Measurements from ENCODE around the gene RETREG2.
A peak's percentile ranks its signal among the peaks of the same experiment; 100 is the strongest.
"Not testable (repeated sequence)": the region's sequence is repeated elsewhere in the genome, so short reads cannot be mapped to it uniquely, and the experiment has no call there.

RETREG2 gene

DNA sequence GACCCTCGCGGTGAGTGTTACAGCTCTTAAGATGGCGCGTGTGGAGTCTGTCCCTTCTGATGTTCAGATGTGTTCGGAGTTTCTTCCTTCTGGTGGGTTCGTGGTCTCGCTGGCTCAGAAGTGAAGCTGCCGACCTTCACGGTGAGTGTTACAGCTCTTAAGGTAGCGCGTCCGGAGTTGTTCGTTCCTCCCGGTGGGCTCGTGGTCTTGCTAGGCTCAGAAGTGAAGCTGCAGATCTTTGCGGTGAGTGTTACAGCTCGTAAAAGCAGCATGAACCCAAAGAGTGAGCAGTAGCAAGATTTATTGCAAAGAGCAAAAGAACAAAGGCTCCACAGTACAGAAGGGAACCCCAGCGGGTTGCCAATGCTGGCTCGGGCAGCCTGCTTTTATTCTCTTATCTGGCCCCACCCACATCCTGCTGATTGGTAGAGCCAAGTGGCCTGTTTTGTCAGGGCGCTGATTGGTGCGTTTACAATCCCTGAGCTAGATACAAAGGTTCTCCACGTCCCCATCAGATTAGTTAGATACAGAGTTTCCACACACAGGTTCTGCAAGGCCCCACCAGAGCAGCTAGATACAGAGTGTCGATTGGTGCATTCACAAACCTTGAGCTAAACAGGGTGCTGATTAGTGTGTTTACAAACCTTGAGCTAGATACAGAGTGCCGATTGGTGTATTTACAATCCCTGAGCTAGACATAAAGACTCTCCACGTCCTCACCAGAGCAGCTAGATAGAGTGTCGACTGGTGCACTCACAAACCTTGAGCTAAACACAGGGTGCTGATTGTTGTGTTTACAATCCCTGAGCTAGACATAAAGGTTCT is 22.6 kb downstream of the RETREG2 start:
- not testable (repeated sequence) for H3K4me1 ChIP-seq (ENCODE audit: control insufficient read depth, insufficient read depth, low read length); H3K4me3 ChIP-seq (ENCODE audit: low read length); H3K36me3 ChIP-seq (ENCODE audit: control insufficient read depth, insufficient read depth, low read length, severe bottlenecking); H3K9me3 ChIP-seq (ENCODE audit: control insufficient read depth, low read length); H3K9ac ChIP-seq (ENCODE audit: low read length); DNase-seq (ENCODE audit: low read depth); H3K27me3 ChIP-seq (replicated peaks; ENCODE audit: control insufficient read depth, insufficient read depth, low read length)

DNA sequence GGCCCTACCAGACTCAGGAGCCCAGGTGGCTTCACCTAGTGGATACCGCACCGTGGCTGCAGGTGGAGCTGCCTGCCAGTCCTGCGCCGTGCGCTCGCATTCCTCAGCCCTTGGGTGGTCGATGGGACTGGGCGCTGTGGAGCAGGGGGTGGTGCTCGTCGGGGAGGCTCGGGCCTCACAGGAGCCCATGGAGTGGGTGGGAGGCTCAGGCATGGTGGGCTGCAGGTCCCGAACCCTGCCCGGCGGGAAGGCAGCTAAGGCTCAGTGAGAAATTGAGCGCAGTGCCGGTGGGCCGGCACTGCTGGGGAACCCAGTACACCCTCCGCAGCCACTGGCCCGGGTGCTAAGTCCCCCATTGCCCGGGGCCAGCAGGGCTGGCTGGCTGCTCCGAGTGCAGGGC is 23.3 kb downstream of the RETREG2 start:
- H3K9ac ChIP-seq (ENCODE audit: low read length); DNase-seq (ENCODE audit: low read depth); H3K9me3 ChIP-seq (ENCODE audit: control insufficient read depth, low read length); H3K27me3 ChIP-seq (replicated peaks; ENCODE audit: control insufficient read depth, insufficient read depth, low read length); H3K36me3 ChIP-seq (ENCODE audit: control insufficient read depth, insufficient read depth, low read length, severe bottlenecking); H3K4me3 ChIP-seq (ENCODE audit: low read length): not testable (repeated sequence)
- H3K4me1 ChIP-seq (ENCODE audit: control insufficient read depth, insufficient read depth, low read length) = peaks cover 11% of the 10 kb centered on the region

DNA sequence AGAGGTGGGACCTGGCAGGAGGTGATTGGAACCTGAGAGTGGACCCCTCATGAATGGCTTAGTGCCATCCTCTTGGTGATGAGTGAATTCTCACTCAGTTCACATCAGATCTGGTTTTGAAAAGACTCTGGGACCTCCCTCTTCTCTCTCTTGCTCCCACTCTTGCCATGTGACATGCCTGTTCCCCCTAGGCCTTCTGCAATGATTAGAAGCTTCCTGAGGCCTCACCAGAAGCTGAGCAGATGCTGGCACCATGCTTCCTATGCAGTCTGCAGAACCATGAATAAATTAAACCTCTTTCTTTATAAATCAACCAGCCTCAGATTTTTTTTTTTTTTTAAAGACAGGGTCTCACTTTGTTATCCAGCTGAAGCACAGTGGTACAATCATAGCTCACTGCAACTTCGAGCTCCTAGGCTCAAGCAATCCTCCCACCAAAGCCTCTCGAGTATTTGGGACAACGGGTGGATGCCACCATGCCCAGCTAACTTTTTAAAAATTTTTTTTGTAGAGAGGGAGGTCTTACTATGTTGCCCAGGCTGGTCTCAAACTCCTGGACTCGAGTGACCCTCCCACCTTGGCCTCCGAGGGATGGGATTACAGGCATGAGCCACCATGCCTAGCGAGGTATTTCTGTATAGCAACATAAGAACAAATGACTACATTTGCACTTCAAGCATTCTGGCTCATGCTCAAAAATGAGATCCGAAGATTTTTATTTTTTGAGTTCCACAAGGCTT is 26.5 kb downstream of the RETREG2 start:
- DNase-seq (ENCODE audit: low read depth) = no peak
- peaks cover 11% of the 10 kb centered on the region for H3K36me3 ChIP-seq (ENCODE audit: control insufficient read depth, insufficient read depth, low read length, severe bottlenecking)
- no peak overlapping the region for H3K9ac ChIP-seq (ENCODE audit: low read length)

DNA sequence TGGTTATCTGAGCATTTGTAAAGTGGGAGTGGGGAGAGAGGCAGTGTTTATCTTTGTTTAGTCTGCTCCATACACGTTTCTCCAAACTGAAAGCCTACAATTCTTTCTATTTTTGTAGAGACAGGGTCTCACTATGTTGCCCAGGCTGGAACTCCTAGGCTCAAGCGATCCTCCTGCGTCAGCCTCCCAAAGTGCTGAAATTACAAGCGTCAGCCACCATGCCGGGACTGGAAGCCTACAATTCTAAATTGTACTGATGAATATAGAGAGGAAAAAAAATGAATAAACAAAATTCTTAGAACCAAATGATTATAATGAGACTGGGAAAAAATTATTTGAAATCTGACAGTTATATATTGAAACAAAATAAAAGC is 27.1 kb downstream of the RETREG2 start:
- H3K4me1 ChIP-seq (ENCODE audit: control insufficient read depth, insufficient read depth, low read length) = peaks cover 17% of the 10 kb centered on the region
- no peak overlapping the region for H3K4me3 ChIP-seq (ENCODE audit: low read length)
- peaks cover 16% of the 10 kb centered on the region for H3K36me3 ChIP-seq (ENCODE audit: control insufficient read depth, insufficient read depth, low read length, severe bottlenecking)
- H3K9me3 ChIP-seq (ENCODE audit: control insufficient read depth, low read length) = no peaks in the 10 kb centered on the region
- DNase-seq (ENCODE audit: low read depth) = no peak
- H3K27me3 ChIP-seq (replicated peaks; ENCODE audit: control insufficient read depth, insufficient read depth, low read length) = no peaks in the 10 kb centered on the region
- H3K9ac ChIP-seq (ENCODE audit: low read length) = no peak overlapping the region

More for the DNA sequence above, 26.5 kb downstream of the RETREG2 start:
- H3K9me3 ChIP-seq (ENCODE audit: control insufficient read depth, low read length) = no peaks in the 10 kb centered on the region
- H3K4me1 ChIP-seq (ENCODE audit: control insufficient read depth, insufficient read depth, low read length) = peaks cover 20% of the 10 kb centered on the region
- H3K4me3 ChIP-seq (ENCODE audit: low read length) = no peak overlapping the region
- no peaks in the 10 kb centered on the region for H3K27me3 ChIP-seq (replicated peaks; ENCODE audit: control insufficient read depth, insufficient read depth, low read length)

DNA sequence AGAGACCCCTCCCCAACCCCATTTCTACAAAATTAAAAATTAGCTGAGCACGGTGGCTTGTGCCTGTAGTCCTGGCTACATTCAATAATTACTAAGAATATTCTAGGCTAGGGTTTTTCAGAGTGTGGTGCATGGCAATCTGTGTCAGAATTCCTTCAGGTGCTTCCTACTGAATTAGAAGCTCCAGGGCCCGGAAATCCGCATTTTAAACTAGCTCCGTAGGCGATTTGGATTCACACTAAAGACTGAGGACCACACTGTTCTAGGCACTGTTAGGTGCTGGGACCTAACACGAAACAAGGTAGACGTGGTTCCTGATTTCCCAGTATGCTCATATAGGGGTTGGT is 27.9 kb downstream of the RETREG2 start:
- DNase-seq (ENCODE audit: low read depth) = no peak
- H3K27me3 ChIP-seq (replicated peaks; ENCODE audit: control insufficient read depth, insufficient read depth, low read length) = no peaks in the 10 kb centered on the region
- no peaks in the 10 kb centered on the region for H3K9me3 ChIP-seq (ENCODE audit: control insufficient read depth, low read length)
- peak overlapping the region; percentile 93 for H3K9ac ChIP-seq (ENCODE audit: low read length)
- peak overlapping the region; percentile 88 for H3K4me3 ChIP-seq (ENCODE audit: low read length)
- H3K36me3 ChIP-seq (ENCODE audit: control insufficient read depth, insufficient read depth, low read length, severe bottlenecking) = peaks cover 24% of the 10 kb centered on the region
- peaks cover 17% of the 10 kb centered on the region for H3K4me1 ChIP-seq (ENCODE audit: control insufficient read depth, insufficient read depth, low read length)

DNA sequence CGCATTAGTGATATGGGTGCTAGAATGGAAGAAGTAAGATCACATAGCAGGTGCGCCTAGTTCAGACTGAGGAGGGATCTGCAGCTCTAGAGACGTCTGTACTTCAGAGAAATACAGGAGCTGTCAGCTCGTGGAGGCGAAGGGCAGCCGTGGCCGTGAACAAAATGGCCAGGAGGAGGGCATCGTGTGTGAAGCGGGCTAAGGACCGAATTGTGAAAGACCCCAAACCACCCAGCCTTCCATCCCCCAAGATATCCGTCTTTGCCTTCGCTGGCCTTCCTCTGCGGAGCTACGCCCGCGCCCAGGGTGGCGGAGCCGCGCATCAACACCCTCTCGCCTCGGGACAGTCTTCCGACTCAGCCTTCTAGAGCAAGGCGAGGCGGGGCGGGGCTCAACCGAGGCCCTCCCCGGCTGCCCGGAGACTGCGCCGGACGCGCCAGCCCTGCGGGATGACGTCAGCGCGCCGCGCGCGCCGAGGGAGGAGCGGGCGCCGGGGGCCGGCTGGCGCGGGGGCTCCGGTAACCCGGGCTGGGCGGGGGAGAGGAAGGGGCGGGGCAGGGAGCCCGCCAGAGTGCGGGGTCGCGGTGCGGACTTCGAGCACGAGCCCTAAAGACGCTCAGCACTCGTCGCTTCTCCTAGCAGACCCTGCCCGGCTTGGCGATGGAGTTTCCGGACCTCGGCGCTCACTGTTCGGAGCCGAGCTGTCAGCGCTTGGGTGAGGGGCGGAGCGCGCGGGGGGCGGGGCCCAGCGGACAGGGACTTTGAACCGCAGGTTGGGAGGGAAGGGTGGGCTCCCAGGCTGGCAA is 28.5 kb downstream of the RETREG2 start, which contains the start of gene ZFAND2B:
TSS of gene ZFAND2B (plus strand) at position 455 of the 806 bp plus-strand sequence. CDS start at position 661, 206 bp downstream.
- H3K4me3 ChIP-seq (ENCODE audit: low read length) = peak within 1 kb of the TSS; percentile 88
- no peaks in the 10 kb centered on the region for H3K9me3 ChIP-seq (ENCODE audit: control insufficient read depth, low read length)
- H3K4me1 ChIP-seq (ENCODE audit: control insufficient read depth, insufficient read depth, low read length) = peaks cover 17% of the 10 kb centered on the region
- H3K9ac ChIP-seq (ENCODE audit: low read length) = peak within 1 kb of the TSS; percentile 93
- H3K27me3 ChIP-seq (replicated peaks; ENCODE audit: control insufficient read depth, insufficient read depth, low read length) = no peaks in the 10 kb centered on the region
- DNase-seq (ENCODE audit: low read depth) = peak; percentile 98
- H3K36me3 ChIP-seq (ENCODE audit: control insufficient read depth, insufficient read depth, low read length, severe bottlenecking) = peaks cover 27% of the 10 kb centered on the region

DNA sequence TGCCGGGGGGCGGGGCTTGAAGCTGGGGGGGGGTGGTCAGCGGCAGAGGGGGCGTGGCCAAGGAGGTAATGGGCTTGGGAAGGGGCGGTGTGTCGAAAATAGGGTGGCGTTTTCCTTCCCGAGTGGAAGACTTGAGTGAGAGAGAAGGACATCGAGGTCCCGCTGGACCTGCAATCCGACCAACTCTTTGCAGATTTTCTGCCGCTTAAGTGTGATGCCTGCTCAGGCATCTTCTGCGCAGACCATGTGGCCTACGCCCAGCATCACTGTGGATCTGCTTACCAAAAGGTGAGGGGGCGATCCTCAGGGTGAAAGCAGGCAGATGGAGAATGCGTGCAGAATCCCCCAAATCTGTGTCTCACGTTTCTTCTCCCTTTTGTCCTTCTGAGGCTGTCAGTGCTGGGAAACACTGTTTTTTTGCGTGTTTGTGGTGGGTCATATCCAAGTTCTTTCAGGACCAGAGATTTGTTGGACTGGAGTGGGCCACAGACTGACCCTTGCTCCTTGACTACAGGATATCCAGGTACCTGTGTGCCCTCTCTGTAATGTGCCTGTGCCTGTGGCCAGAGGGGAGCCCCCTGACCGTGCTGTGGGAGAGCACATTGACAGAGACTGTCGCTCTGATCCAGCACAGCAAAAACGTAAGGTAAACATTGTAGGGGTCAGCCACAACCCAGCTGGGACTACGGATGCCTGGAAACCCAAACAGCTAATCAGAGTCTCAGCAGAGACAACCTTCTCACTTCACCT is 29.2 kb downstream of the RETREG2 start:
- Histone ChIP-seq H3K36me3 (ENCODE audit: control insufficient read depth, insufficient read depth, low read length, severe bottlenecking) (peaks cover 31% of the 10 kb centered on the region), H3K9ac (ENCODE audit: low read length) (peak overlapping the region; percentile 93), H3K4me3 (ENCODE audit: low read length) (peak overlapping the region; percentile 88), H3K9me3 (ENCODE audit: control insufficient read depth, low read length) (no peaks in the 10 kb centered on the region), H3K27me3 (replicated peaks; ENCODE audit: control insufficient read depth, insufficient read depth, low read length) (no peaks in the 10 kb centered on the region), H3K4me1 (ENCODE audit: control insufficient read depth, insufficient read depth, low read length) (peaks cover 17% of the 10 kb centered on the region)
- no peak for DNase-seq (ENCODE audit: low read depth)

DNA sequence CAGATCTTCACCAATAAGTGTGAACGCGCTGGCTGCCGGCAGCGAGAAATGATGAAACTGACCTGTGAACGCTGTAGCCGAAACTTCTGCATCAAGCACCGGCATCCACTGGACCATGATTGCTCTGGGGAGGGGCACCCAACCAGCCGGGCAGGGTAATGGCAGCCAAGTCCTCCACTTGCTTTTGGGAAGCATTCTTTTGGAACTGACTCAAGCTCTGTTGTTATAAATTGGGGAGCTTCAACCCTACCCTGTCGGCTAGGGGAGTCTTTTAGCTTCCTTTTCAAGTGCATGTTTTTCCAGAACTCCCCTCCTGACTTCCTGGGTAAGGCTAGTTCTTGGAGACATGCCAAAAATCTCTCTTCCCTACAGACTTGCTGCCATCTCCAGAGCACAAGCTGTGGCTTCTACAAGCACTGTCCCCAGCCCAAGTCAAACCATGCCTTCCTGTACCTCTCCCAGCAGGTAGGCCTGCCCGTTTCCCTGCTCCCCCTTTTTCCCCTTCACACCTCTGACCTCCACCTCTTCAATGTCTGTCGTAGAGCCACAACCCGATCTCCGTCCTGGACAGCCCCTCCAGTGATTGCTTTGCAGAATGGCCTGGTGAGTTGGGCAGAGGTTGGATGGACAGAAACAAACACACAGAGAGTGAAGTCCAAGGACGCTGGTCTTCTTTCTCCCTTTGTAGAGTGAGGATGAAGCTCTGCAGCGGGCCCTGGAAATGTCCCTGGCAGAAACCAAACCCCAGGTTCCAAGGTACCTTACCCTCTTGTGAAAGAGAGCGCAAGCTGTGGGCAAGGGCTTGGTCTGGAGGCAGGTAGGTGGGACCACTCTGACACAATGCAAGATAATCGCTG is 30.0 kb downstream of the RETREG2 start:
- Histone ChIP-seq H3K27me3 (replicated peaks; ENCODE audit: control insufficient read depth, insufficient read depth, low read length) (no peaks in the 10 kb centered on the region), H3K4me1 (ENCODE audit: control insufficient read depth, insufficient read depth, low read length) (peaks cover 17% of the 10 kb centered on the region), H3K4me3 (ENCODE audit: low read length) (peak overlapping the region; percentile 88), H3K9me3 (ENCODE audit: control insufficient read depth, low read length) (no peaks in the 10 kb centered on the region), H3K9ac (ENCODE audit: low read length) (peak overlapping the region; percentile 93), H3K36me3 (ENCODE audit: control insufficient read depth, insufficient read depth, low read length, severe bottlenecking) (peaks cover 39% of the 10 kb centered on the region)
- DNase-seq (ENCODE audit: low read depth) = peak; percentile 27

DNA sequence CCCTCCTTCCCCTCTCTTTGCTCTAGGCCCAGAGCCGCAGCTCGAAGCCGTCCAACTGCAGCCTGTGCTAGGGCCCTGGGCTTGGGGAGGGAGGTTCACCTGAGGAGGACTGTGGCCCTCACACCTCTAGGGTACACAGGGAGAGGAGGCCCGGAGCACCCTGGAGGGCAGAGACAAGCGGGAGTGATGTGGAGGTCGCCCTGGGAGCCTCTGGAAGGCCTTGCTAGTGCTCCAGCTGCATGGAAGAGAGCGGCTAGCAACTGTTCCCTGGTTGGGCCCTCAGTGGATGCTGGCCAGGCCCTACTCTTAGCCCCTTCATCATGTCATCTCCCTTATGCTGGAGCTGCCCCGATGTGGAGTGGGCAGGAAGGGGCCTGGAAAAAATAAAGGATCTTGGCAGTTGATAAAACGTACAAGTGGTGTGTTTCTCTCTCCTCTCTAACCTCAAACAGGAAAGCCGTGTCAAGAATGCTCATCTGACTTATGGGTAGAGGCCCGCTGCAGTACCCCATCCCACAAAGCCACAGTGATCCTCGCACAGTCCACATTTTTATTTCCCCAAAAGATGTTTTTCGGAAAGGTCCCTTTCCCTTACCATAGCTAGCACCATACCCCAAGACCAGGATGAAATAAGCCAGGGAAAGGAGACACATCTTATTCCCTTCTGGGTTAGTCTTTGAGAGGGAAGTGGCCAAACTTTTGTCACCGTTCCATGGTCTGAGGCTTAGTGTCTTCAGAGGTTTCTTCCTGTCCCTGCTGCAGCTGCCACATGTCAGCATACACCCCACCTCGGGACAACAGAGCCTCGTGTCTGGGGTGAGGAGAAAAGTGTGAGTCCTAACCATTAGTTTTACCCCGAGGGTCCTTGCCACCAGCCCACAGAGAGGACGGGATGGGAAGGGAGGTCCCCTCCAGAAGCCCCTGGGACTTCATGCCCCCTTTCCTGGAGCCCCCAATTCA is 31.4 kb downstream of the RETREG2 start:
- H3K9me3 ChIP-seq (ENCODE audit: control insufficient read depth, low read length) = no peaks in the 10 kb centered on the region
- H3K4me3 ChIP-seq (ENCODE audit: low read length) = no peak overlapping the region
- DNase-seq (ENCODE audit: low read depth) = no peak
- peaks cover 53% of the 10 kb centered on the region for H3K36me3 ChIP-seq (ENCODE audit: control insufficient read depth, insufficient read depth, low read length, severe bottlenecking)
- peak overlapping the region; percentile 3 for H3K9ac ChIP-seq (ENCODE audit: low read length)
- H3K27me3 ChIP-seq (replicated peaks; ENCODE audit: control insufficient read depth, insufficient read depth, low read length) = no peaks in the 10 kb centered on the region
- peaks cover 17% of the 10 kb centered on the region for H3K4me1 ChIP-seq (ENCODE audit: control insufficient read depth, insufficient read depth, low read length)
